GM18511 (cell line): ENCODE measurements around the gene TREH.
A peak's percentile ranks its signal among the peaks of the same experiment; 100 is the strongest.
"Not testable (repeated sequence)": the region's sequence is repeated elsewhere in the genome, so short reads cannot be mapped to it uniquely, and the experiment has no call there.

ENCODE experiments used
- ATAC-seq: cut with Tn5 transposase; IDR thresholded peaks from one replicate; pipeline ENCODE4 v1.9.1; 2021; ENCODE audit warnings: mild to moderate bottlenecking, moderate library complexity; ENCODE audit not compliant: unreplicated experiment

The TREH gene

GRCh38 chr11:118618115-118618990 lies 61.1 kb downstream of the TREH start:
- ATAC-seq, result no peak

DNA sequence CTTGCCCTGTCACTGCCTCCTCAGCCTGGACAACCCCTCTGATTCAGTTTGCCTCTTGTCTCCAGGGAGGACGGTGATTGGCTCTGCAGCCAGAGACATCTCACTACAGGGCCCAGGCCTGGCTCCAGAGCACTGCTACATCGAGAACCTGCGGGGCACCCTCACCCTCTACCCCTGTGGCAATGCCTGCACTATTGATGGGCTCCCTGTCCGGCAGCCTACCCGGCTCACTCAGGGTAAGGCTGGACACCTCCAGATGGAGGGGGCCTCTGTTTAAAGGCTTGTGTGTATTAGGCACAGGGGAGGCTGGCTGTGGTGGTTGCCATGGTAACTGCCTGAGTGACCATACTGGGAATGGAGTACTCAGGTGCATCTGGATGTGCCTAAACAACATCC lies 63.5 kb downstream of the TREH start:
- ATAC-seq, result no peak

GRCh38 chr11:118615282-118615975 lies 64.0 kb downstream of the TREH start:
- no peak for ATAC-seq

DNA sequence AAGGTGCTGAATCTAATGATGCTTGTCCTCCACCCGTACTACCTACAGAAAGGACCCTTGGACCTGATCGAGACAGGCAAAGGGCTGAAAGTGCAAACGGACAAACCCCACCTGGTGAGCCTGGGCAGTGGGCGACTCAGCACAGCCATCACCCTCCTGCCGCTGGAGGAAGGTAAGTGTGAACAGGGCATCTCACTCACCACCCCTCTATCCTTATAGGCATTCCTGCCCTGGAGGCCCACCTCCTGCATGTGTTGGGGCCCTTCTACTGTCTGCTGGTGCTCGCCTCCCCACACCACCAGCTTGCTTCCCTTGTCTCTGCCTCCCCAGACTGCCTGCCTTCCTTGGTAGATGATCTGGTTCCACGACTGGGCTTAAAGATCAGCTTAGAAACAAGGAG lies 64.9 kb downstream of the TREH start:
- no peak for ATAC-seq

GRCh38 chr11:118612378-118612777 lies 67.1 kb downstream of the TREH start:
- ATAC-seq, result no peak

- ATAC-seq, result not testable (repeated sequence)
These were observed 68.0 kb downstream of the TREH start for GRCh38 chr11:118611433-118611795.

GRCh38 chr11:118610773-118611432 lies 68.5 kb downstream of the TREH start:
- peak; percentile 62 for ATAC-seq

GRCh38 chr11:118610225-118610772 lies 69.2 kb downstream of the TREH start:
- no peak for ATAC-seq

DNA sequence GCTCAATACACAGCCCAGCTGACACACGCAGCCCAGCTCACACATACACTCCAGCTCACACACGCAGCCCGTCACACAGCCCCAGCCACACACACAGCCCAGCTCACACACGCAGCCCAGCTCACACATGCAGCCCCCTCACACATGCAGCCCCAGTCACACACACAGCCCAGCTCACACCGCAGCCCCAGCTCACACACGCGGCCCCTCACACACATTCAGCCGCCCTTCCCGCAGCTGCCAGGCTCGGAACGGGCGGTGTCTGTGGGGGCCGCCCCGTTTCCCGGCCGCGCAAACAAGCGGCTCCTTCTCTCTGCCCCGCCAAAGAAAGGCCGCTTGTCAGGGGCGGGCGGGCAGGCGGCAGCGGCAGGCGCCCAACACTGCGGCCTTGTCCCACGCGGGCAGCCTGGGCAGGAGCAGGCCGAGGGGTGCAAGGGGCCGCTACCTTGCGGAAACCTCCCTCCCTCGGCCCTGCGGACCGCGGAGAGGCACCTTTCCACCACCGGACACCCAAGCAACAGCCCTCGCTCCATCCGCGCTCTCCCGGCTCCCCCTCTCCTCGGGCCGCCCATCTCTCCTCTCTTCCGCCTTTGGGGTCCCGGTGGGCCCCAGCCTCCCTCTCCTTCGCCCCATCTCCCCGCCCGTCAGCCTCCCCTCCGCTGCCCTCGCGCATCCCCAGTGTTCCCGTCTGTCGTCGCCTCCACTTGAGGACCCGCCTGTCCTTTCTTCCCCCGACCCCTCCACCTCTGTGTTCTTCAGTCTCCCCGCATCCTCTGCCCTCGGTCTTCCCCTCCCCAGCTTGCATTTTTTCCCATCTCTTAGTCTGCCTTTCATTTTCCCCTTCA lies 69.8 kb downstream of the TREH start:
- no peak for ATAC-seq

DNA sequence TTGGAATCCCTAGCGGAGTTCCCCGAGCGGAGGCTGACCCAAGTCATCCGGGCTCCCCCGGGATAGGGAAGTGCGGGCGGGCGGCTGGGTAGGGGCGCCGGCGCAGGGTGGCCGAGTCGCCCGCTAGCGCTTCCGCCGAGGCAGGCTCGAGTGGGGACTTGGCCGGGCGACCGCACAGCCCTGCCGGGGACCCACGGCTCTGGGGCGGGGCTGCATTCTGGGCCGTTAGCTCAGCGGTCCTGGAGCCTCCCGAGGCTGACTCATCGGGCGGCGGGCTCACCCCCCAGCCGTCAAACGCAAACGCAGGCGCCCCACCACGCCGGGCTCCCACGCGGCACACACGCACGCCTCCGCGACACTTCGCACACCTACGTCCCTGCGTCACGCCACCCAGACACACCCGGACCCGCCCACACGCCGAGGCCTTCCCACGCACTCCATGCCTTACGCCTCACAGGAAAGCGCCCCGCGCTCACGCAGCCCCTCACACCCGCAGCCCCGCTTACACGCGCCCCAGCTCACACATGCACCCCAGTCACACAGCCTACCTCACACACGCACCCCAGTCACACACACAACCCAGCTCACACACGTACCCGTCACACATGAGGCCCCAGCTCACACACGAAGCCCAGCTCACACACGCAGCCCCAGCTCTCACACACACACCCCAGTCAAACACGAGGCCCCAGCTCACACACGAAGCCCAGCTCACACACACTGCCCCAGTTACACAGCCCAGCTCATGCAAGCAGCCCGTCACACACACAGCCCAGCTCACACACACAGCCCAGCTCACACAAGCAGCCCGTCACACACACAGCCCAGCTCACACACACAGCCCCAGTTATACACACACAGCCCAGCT lies 70.9 kb downstream of the TREH start:
- ATAC-seq, result no peak

GRCh38 chr11:118607401-118608359 lies 71.8 kb downstream of the TREH start, which contains the start of gene PHLDB1:
PHLDB1 (plus strand) TSS chr11:118607615; CDS start chr11:118613837, 6,222 bp downstream.
- no peak for ATAC-seq
